NCI-H748 (cell line): ENCODE measurements around the gene SPHK2.

Experiments
- DNase-seq: peaks from one replicate; lab custom pipeline; 2025; ENCODE audit not compliant: unreplicated experiment; lab: John Stamatoyannopoulos, UW

SPHK2 gene

DNA sequence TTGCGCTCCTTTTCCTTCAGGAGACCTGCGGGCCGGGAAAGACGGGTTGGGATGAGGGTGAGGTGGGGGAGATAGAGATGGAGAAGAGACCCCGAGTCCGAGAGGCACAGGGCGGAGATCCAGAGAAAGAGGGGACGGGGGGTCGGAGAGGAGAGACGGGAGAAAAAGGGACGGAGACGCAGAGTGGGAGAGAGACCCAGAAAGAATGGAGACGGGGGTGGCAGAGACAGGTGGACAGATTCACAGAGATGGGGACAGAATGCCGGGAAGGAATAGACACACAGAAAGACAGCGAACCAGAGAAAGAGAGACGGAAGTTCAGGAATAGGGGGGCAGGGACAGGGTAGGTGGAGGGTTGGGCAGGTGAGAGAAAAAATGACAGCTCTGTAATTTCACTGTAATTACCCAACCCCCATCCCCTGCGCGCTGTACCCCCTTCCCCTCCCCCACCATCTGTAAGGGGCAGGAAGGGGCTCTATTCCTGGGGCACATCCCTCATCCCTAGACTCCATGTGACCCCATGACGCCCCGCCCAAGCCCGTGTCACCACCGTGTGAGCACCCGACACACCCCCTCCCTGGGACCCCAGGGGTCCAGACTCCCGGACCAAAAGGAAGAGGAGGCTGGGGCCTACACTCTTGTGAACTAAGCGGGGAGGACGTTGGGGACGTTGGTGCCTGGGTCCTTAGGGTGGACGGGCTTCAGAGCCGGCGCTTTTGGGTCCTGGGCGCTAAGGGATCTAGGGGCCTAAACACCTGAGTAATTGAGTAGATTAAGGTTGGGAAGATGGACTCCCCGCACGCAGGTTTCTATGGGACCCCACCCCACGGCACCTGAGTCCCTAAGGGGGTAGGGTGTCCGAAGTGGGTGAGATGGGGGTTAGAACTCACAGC, 16.9 kb downstream of the SPHK2 start:
- peak; percentile 63 for DNase-seq

DNA sequence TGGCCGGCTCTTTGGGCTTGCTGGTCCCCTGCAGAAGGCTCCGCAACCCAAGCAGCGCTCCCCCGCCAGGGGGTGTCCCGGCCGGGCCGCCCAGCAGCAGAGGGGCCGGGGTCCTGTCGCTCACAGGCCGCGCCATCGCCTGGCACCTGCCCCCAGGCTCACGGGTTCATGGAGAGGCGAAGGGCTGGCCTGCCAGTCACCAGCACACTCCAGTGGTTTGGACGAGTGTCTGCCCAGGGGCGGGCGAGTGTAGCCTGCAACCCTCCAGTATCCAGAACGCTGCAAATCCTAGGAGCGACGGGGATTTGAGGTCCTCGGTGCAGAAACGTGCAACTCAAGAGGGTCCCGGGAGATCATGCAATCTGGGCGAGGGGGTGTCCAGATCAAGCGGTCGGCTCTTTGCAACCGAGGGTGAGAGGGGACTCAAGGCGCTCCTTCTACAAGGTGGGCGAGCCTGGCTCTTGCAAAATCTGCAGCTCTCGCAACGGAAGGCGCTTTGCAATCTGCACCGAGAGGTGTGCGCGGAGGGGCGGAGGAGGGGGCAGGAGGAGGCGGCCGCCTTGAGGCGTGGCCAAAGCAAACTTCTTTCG, 17.6 kb downstream of the SPHK2 start, which contains the start of gene DBP:
TSS of gene DBP (minus strand) at position 521 of the 590 bp plus-strand sequence. CDS start at position 136, 385 bp downstream.
- peak; percentile 87 for DNase-seq

DNA sequence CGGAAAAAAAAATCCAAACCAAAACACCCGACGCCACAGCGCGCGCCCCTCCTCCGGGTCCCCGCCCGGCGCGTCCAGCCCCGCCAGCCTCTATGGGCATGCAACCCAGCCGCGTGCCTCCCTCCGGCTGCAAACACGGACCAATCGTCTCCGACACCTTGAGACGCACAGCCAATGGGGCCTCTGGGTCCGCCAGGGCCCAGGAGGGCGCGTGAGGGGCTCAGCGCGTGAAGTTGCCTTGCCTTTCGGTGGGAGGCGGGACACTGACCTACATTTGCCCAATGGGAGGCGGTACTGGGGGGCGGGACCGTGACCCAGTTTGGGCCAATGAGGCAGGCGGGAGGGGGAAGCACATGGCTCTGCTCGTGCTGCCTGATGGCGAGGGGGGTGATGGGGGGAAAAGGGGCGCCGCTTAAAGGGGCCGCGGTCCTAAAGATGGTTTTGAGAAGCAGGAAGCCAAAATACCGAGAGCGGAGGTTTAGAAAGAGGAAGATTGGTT, 18.2 kb downstream of the SPHK2 start:
- DNase-seq = peak; percentile 100

DNA sequence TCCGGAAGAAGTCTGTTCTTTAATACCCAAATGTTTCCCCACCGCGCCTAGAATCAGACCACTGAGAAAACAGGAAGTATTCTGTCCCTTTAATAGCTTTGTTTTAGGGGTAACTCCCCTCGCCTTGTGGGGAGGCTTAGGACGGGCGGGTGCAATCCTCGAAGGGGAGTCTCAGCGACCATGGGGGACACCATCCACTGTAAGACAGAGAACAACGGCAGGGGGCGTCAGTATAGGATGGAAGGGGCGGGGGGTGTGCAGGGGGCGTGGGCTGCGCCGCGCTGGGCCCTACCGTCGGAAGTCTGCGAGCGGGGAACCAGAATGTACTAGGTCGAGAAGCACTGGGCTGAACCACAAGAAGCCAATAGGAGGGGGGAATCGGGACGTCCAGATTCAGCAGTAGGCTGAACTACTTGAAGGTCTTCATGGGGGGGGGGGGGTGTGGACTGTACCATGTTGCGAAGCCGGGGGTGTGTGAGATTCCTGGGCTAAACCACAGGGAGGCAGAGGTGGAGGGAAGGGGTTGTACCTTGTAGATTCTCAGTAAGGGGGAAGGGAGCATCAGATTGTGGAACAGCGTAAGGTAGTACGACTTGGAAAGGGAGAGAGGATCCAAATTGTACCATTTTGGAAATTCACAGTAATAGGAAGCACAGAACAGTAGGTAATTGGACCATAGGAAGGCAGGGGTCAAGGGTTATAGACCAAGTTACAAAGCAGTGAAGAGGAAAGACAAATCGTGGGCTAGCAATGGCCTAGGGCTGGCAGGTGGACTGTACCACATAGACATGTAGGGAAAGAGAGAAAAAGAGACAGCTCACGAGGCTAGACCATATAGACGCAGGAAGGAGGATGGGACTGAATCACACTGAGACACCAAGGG, 18.9 kb downstream of the SPHK2 start:
- peak; percentile 96 for DNase-seq

DNA sequence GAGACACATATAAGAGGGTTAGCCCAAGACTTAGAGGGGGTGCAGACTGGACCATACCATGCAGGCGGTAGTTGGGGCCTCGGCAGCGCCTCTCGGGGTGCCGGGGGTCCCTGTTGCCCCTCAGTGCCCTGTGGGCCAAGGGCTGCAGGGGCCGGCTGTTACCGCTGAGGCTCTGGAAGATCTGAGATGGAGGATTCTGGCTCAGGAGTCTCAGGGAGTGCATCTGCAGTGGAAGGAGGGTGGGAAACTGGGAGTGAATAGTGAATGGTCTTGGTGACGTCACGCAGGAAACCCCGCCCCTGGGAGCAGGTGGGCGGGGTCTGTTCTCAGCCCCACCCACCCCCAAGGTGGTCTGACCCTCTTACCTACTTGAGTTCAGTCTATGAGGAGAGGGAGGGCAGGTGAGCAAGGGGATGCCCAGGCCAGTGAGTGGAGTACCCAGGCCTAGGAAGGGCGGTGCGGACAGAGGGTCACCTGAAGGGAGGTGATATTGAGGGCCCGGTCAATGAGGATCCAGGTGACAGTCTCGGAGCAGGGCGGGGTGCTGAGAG, 19.6 kb downstream of the SPHK2 start:
- peak; percentile 35 for DNase-seq

DNA sequence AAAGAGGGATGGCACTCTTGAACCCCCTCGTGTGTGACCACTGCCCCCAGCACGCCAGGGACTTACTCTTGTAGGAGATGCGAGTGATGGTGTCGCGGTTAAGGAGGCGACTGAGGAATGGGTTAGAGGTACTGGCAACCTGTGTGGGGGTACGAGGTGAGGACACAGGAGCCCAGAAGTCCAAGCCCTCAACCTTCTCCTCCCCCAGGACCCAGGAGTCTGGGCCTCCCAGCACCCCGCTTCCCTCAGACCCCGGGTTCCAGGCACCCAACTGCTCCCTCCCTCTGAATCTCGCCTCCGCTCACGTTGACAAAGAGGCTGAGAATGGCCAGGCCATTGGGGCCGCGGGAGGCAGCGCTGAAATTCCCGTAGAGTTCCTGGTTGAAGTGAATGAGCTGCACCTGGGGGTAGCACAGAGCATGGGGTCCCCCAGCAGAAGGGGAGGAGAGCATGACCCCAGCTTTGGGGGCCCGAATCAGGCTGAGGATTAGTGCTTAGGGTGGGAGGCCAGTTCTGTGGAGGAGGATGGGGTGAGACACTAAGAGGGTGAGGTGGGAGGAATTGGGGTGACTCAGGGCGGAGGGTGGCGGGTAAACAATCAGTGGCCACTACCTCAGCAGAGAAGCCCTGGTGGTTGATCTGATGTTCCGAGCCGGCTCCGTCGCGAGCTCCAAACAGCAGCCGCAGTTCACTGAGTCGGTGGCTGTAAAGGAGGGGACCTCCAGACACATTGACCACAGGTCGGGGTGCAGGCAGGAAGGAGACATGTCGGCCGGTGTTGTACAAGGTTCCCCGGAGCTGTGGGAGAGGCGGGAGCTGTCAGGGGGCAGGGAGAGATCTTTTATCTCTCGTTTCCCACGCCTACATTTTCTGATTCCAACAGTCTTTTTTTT, 20.4 kb downstream of the SPHK2 start:
- no peak for DNase-seq

DNA sequence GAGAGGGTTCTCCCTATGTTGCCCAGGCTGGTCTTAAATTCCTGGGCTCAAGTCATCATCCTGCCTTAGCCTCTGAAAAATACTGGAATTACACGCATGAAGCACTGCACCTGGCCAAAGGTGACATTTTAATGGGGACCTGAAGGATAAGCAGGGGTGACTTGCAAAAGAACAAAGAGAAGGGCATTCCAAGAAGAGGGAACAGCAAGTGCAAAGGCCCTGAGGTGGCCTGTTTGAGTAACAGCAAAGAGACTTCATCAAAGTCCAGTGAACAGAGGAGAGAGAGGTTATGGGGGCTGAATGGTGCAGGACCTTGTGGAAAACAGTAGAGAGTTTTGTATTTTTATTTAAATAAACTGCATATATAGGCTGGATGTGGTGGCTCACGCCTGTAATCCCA, 22.5 kb downstream of the SPHK2 start:
- no peak for DNase-seq

DNA sequence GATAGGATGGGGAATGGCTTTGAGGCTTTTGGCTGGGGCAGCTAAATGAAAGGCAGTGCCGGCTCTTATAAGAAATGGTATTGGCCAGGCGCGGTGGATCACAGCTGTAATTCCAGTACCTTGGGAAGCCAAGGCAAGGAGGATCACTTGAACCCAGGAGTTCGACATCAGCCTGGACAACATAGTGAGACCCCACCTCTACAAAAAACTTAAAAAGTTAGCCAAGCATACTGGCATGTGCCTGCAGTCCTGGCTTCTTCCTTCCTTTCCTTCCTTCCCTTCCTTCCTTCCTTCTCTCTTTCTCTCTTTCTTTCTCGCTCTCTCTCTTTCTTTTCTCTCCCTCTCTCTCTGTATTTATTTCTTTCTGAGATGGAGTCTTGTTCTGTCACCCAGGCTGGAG, 23.6 kb downstream of the SPHK2 start:
- DNase-seq = no peak

DNA sequence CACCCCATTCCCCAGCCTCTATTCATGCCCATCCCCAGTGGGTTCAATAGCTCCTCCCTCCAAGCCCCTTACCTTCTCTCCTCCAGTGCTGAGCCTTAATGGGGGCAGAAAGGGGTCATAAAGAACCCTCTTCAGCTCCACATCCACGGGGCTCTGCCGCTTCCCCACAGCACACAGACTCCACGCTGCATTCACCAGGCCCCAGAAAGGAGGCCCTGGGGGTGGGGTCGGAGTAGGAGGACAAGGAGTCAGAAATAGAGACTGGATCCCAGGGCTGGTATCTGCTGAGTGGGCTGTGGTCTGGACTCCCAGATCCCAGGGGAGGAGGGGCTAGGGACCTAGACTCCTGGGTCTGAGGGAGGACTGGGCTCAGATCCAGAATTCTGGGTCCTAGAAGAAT, 25.0 kb downstream of the SPHK2 start:
- DNase-seq = no peak

DNA sequence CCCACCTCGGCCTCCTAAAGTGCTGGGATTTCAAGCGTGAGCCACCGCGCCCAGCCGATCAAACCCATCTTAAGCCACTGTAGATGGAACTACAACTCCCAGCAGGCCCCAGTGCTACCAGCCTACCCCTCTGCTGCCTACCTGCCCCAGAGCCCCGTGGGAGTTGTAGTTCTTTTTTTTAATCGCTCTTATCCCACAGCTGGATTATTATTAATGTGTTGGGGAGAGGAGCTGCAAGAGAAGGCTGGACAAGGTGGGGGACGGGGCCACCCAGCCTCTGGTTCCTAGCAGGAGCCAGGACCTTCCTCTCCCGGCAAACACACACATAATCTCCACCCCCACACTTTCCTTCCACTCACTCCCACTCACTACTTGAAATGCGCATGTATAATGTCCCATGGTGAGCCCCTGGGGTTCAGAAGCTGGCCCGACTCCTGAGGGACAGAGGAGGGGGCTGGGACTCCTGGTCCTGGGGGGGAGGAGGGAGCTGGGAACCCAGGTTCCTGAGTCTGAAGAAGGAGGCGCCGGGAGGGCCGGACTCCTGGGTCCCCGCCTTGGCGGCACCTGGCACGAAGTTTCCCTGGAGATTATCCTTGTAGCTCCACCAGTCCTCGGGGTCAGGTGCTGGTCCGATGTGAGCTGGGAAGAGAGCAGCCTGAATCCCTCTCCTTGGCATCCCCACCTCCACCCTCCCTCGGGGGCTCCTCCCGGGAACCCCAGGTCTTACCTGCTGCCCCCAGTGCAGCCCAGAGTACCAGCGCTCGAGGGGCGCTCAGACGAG, 25.7 kb downstream of the SPHK2 start:
- DNase-seq = peak; percentile 82

DNA sequence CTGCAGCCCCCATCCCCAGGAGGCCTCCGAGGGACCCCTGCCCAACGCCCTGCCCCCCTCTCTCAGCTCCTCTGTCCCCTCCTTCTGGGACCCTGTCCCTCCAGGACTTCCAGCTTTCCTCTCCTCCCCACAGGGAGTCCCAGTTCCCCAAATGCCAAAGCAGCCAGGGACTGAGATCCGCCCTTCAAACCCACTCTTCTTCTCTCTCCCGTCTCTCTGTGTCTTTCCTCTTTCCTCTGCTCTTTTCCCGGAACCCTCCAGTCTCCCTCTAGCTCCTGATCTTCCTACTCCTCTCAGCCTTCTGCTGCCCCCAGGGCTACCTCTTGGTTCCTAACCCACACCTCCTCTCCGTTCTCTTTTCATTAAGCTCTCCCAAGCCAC, 26.3 kb downstream of the SPHK2 start:
- DNase-seq = peak; percentile 74

DNA sequence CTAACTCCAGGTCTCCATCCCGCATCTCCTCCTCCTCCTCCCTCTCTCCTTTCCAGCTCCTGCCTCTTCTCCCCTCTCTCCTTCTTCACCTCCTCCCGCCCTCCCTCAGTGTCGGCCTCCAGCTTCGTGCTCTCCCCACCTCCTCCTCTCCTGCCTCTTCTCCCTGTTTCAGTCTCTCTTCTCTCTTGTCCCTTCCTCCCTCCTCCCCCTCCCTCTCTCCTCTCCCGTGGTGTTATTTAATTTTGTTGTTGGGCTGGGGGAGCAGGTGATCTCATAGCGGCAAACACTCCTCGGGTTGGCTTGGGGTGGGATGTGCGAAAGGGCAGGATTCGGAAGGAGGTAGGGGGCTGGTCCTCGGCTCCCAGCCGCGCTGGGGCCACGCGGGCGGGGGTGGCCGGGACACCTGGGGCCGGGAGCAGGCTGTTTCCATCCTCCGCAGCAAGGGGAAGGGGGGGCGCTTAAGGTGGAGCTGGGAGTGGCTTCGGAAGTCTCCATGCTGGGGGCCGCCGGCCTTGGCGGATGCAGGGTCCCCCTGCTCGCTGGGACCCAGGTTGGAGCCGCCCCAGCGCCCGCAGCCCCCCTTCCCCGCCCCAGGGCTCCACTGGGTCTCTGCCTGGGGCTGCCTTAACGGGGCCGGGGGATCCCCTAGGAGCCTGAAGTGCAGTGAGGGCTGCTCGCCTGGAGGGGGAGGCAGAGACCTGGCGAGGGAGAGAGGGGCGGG, 26.9 kb downstream of the SPHK2 start, which contains the start of gene CA11:
TSS of gene CA11 (minus strand) at position 187 of the 721 bp plus-strand sequence. CDS start 555 bp downstream, outside the sequence.
- peak; percentile 94 for DNase-seq

DNA sequence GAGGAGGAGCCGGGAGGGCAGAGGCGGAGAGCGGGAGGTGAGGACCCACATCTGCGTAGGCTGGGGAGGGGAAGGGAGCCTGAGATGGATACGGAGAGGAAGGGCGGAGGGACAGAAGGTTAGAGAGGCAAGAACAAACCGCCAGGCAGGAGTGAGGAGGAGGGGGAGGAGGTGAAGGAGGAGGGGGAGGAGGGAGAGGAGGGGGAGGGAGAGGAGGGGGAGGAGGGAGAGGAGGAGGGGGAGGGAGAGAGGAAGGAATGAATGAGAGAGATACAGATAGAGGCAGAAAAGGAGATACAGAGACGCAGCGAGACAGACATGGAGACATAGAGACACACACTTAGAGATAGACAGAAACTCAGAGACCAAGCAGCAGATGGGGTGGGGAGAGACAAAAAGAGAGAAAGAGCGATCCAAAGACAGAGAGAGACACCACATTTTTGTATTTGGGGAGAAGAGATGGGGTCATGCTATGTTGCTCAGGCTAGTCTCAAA, 27.5 kb downstream of the SPHK2 start:
- DNase-seq = no peak

DNA sequence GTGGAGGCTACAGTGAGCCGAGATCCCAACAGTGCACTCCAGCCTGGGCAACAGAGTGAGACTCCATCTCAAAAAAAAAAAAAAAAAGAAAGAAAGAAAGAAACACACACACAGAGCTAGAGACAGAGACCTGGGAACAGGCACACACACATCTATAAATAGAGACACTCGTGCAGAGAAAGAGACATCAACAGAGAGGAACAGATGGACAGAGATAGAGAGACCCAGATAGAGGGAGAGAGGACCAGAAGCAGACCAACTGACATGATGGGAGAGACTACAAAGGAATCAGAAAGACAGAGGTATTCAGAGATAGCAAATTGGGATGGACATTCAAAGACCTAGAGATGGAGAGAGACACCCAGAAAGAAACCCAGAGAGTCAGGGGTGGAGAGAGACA, 28.8 kb downstream of the SPHK2 start:
- no peak for DNase-seq

DNA sequence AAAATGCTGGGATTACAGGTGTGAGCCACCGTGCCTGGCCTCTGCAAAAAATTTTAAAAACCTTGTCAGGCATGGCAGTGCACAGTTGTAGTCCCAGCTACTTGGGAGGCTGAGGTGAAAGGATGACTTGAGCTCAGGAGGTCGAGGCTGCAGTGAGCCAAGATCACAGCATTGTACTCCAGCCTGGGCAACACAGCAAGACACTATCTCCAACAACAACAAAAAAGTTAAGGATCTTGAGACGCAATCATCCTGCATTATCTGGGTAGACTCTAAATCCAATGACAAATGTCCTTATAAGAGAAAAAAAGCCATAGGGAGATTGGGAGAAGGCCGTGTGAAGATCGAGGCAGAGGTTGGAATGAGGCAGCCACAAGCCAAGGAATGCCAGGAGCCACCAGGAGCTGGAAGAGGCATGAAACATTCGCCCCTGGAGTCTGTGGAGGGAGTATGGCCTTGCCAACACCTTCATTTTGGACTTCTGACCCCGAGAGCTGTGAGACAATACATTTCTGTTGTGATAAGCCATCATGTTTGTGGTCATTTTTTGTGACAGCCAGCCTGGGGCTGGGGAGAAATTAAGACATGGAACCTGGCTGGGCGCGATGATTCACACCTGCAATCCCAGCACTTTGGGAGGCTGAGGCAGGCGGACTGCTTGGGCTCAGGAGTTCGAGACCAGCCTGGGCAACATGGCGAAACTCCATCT, 31.8 kb downstream of the SPHK2 start:
- DNase-seq = no peak

DNA sequence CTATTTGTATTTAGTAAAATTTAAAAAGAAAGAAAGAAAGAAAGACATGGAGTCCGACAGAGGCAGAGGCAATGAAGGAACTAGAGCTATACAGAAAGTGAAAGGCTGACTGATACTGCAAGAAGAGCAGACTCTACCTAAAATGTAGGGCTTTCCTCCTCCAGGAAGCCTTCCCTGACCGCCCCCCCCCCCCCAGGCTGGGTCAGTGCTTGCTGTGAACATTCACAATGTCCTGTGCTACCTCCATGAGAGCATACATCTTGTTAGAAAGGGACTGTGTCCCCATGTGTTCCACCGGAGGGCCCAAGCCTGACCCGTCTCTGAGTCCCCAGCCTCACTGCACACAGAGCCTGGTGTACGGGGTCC, 32.4 kb downstream of the SPHK2 start:
- no peak for DNase-seq

DNA sequence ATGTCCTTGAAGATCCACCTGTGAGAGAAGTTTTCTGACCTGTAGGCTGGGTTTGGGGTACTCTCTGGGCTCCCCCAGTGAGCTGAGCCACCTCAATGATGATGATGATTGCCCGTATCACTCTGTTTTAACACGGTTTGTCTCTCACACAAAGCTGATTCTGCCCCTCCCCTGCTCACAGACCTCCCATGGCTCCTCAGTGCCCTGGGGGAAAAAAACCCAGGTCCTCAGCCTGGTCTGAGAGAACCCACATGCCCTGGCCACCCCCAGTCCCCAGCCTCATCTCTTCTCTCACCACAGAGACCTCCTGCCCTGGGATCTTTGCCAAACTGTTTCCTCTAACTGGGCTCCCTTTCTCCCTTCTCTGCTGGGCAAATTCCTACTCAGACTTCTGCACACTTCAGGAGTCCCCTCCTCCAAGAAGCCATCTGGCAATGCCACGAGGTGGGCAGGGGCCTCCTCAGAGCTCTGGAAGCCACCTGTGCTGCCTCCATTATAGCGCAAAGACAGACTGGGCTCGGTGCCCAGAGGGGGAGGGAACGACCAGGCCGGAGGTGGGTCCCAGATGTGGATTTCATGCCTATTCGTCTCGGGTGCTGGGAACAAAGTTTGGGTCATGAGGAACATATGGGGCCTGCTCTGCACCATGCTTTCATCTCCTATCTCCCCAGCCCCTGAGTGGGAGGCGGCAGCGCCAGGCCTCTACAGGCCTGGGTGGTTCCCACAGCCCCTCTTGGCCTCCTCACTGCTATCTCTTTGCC, 35.2 kb downstream of the SPHK2 start:
- DNase-seq = no peak
